MM.1S (cell line): Measurements from ENCODE around the gene ADAMTS17.

Source experiments
- CTCF ChIP-seq: fragments of 300-600 bp; sonication (generic); IDR thresholded peaks from 2 replicates; pipeline ENCODE4 v1.5.1; 2016; ENCODE audit warnings: antibody characterized with exemption, low read length, mixed read lengths
- EZH2 ChIP-seq: fragments of 300-600 bp; sonication (generic); optimal IDR thresholded peaks from 2 replicates; pipeline ENCODE3; 2017; ENCODE audit warnings: low read depth, mild to moderate bottlenecking, antibody characterized with exemption, low read length, mixed read lengths
- EZH2phosphoT487 ChIP-seq: fragments of 300-600 bp; sonication (generic); IDR thresholded peaks from 2 replicates; pipeline ENCODE4 v1.6.1; 2018; ENCODE audit warnings: antibody characterized with exemption, low read length

- TF ChIP-seq EZH2 (no peak), CTCF (no peak), EZH2phosphoT487 (no peak)
Measured at GRCh38 chr15:100334905-100335304, 6.9 kb downstream of the ADAMTS17 start.
